Breast epithelium (tissue), 3 donors: ENCODE measurements around the gene FIZ1.

Experiments used
- CTCF ChIP-seq, 3 donors: fragments of 450-650 bp; IDR thresholded peaks; one replicate each; pipeline ENCODE4 v1.5.1; 2016 to 2017; ENCODE audit warnings: antibody characterized with exemption in 3 of 3, mild to moderate bottlenecking in 3 of 3, moderate library complexity in 3 of 3
- POLR2A ChIP-seq: fragments of 450-650 bp; IDR thresholded peaks from one replicate; pipeline ENCODE4 v1.6.1; 2016; ENCODE audit warnings: antibody characterized with exemption, mild to moderate bottlenecking, moderate library complexity
- POLR2AphosphoS5 ChIP-seq, 3 donors: sonication (generic); formaldehyde crosslinking; IDR thresholded peaks; one replicate each; pipeline ENCODE4 v1.6.1; 2017; ENCODE audit warnings: antibody characterized with exemption in 3 of 3

GRCh38 chr19:55623130-55623529 lies 23.8 kb upstream of the FIZ1 start:
- TF ChIP-seq POLR2A, result no peak
- TF ChIP-seq CTCF (IDR thresholded peaks at IDR 0.05), result no peak
- no peak for TF ChIP-seq POLR2AphosphoS5 (IDR thresholded peaks at IDR 0.05)
